Activated naive CD4-positive, alpha-beta T cell treated with anti-CD3 and anti-CD28 coated beads for 36 hours (primary cell): ENCODE measurements around the gene GSTO1. TPM values are rescaled to one million over a fixed set of nuclear protein-coding genes. Genes with fewer than 3 reads are reported as not detected.

Source experiments
- CTCF ChIA-PET: fragments of 350-600 bp; sonication (Branson Sonifier 250); formaldehyde crosslinking; loops from one replicate; lab custom pipeline; 2021; ENCODE audit warnings: antibody characterized with exemption; lab: Charles Lee
- DNase-seq: peaks from one replicate; pipeline ENCODE4 v3.0.0-alpha.2; 2020
- H3K27ac Mint-ChIP-seq: one replicate; pipeline ENCODE4 v1.8.0; 2021; ENCODE audit warnings: mild to moderate bottlenecking, mixed read lengths
- H3K27me3 Mint-ChIP-seq: one replicate; pipeline ENCODE4 v1.8.0; 2021; ENCODE audit warnings: low read depth, mixed read lengths
- H3K36me3 Mint-ChIP-seq: one replicate; pipeline ENCODE4 v1.8.0; 2021; ENCODE audit warnings: low read depth, mixed read lengths
- H3K4me1 Mint-ChIP-seq: one replicate; pipeline ENCODE4 v1.8.0; 2021; ENCODE audit warnings: low read depth, mixed read lengths
- H3K4me3 Mint-ChIP-seq: one replicate; pipeline ENCODE4 v1.8.0; 2021; ENCODE audit warnings: mild to moderate bottlenecking, moderate library complexity, mixed read lengths
- H3K9me3 Mint-ChIP-seq: one replicate; pipeline ENCODE4 v1.8.0; 2021; ENCODE audit warnings: mixed read lengths
- intact Hi-C: fragments of 100-400 bp; cut with micrococcal nuclease; formaldehyde crosslinking; loops from one replicate; pipeline ENCODE4 v1.15.1; 2023
- total RNA-seq, 2 experiments: library from RNA; stranded (reverse); gene quantifications; one replicate each; pipeline ENCODE4 v1.2.3, GENCODE V29; 2021

The GSTO1 gene
- total RNA-seq, 2 experiments from 2014 or later = 197 to 201 TPM

GRCh38 chr10:104300736-104301292, 46.1 kb downstream of the GSTO1 start:
- Mint-ChIP-seq H3K4me1 (peaks cover 36% of the 10 kb centered on the region), H3K9me3 (no peaks in the 10 kb centered on the region)
- CTCF ChIA-PET = interaction anchor here (0.9 to 3.9 kb wide), 5 partner anchors 9 to 173 kb away, joined by 3 to 31 read pairs (median 20); partner anchors contain the start of gene CFAP58

GRCh38 chr10:104301907-104302690, 47.4 kb downstream of the GSTO1 start:
- CTCF ChIA-PET = interaction anchor here (7.4 to 13.4 kb wide), 2 partner anchors 7 to 46 kb away, joined by 177 to 201 read pairs; no protein-coding TSS in a partner anchor
- Mint-ChIP-seq H3K9me3 (no peaks in the 10 kb centered on the region), H3K27ac (no peak overlapping the region), H3K27me3 (peaks cover 3% of the 10 kb centered on the region), H3K4me1 (peaks cover 41% of the 10 kb centered on the region), H3K4me3 (no peak overlapping the region), H3K36me3 (peaks cover 2% of the 10 kb centered on the region)
- no peak for DNase-seq
- intact Hi-C loops = loop anchor here (1.0 kb wide), 2 partner anchors 33 to 36 kb away; partner anchors contain the start of genes GSTO2 and ITPRIP

More at GRCh38 chr10:104300736-104301292, 46.1 kb downstream of the GSTO1 start:
- peaks cover under 1% of the 10 kb centered on the region for H3K27me3 Mint-ChIP-seq
- peak overlapping the region; percentile 78 for H3K27ac Mint-ChIP-seq
- peak; percentile 67 for DNase-seq
- H3K4me3 Mint-ChIP-seq = peak overlapping the region; percentile 64
- H3K36me3 Mint-ChIP-seq = peaks cover 2% of the 10 kb centered on the region
- intact Hi-C loops = loop anchor here (1.0 kb wide), 2 partner anchors 32 to 37 kb away; partner anchors contain the start of genes GSTO2 and ITPRIP

GRCh38 chr10:104303594-104304355, 49.1 kb downstream of the GSTO1 start:
- Mint-ChIP-seq H3K36me3 (peaks cover 2% of the 10 kb centered on the region), H3K4me3 (no peak overlapping the region), H3K27ac (no peak overlapping the region), H3K27me3 (peaks cover 3% of the 10 kb centered on the region), H3K4me1 (peaks cover 57% of the 10 kb centered on the region), H3K9me3 (no peaks in the 10 kb centered on the region)
- intact Hi-C loops = no loop called here
- no peak for DNase-seq
- CTCF ChIA-PET = interaction anchor here (0.6 to 13.4 kb wide), 4 partner anchors 9 to 45 kb away, joined by 4 to 201 read pairs (median 104); partner anchors contain the start of gene ITPRIP

- no peak for DNase-seq
- Mint-ChIP-seq H3K9me3 (no peaks in the 10 kb centered on the region), H3K27me3 (peaks cover 3% of the 10 kb centered on the region), H3K27ac (no peak overlapping the region), H3K4me3 (no peak overlapping the region), H3K36me3 (peaks cover 2% of the 10 kb centered on the region), H3K4me1 (peaks cover 63% of the 10 kb centered on the region)
- CTCF ChIA-PET = interaction anchor here (0.6 to 13.4 kb wide), 7 partner anchors 10 to 50 kb away, joined by 4 to 201 read pairs (median 63); partner anchors contain the start of genes CFAP58 and ITPRIP
- intact Hi-C loops = no loop called here
Observed at GRCh38 chr10:104304356-104304745, 49.7 kb downstream of the GSTO1 start.

GRCh38 chr10:104304927-104305326, 50.2 kb downstream of the GSTO1 start:
- Mint-ChIP-seq H3K4me1 (peaks cover 65% of the 10 kb centered on the region), H3K36me3 (peaks cover 5% of the 10 kb centered on the region), H3K9me3 (no peaks in the 10 kb centered on the region), H3K27me3 (peaks cover 3% of the 10 kb centered on the region), H3K4me3 (no peak overlapping the region), H3K27ac (no peak overlapping the region)
- intact Hi-C loops = loop anchor here (1.0 kb wide), 2 partner anchors 14 to 45 kb away; no protein-coding TSS in a partner anchor
- CTCF ChIA-PET = interaction anchor here (1.0 to 13.4 kb wide), 8 partner anchors 10 to 49 kb away, joined by 4 to 201 read pairs (median 46); partner anchors contain the start of genes CFAP58 and ITPRIP
- DNase-seq = no peak

- intact Hi-C loops = no loop called here
- H3K9me3 Mint-ChIP-seq = no peaks in the 10 kb centered on the region
- H3K4me1 Mint-ChIP-seq = peaks cover 58% of the 10 kb centered on the region
- H3K27ac Mint-ChIP-seq = no peak overlapping the region
- CTCF ChIA-PET = interaction anchor here (0.5 to 13.4 kb wide), 10 partner anchors 8 to 274 kb away, joined by 3 to 201 read pairs (median 26); partner anchors contain the start of genes CFAP58, GSTO1 and ITPRIP
- no peak overlapping the region for H3K4me3 Mint-ChIP-seq
- DNase-seq = no peak
- H3K27me3 Mint-ChIP-seq = peaks cover 3% of the 10 kb centered on the region
- peaks cover 5% of the 10 kb centered on the region for H3K36me3 Mint-ChIP-seq
Observed at GRCh38 chr10:104306897-104307296, 52.2 kb downstream of the GSTO1 start.

DNA sequence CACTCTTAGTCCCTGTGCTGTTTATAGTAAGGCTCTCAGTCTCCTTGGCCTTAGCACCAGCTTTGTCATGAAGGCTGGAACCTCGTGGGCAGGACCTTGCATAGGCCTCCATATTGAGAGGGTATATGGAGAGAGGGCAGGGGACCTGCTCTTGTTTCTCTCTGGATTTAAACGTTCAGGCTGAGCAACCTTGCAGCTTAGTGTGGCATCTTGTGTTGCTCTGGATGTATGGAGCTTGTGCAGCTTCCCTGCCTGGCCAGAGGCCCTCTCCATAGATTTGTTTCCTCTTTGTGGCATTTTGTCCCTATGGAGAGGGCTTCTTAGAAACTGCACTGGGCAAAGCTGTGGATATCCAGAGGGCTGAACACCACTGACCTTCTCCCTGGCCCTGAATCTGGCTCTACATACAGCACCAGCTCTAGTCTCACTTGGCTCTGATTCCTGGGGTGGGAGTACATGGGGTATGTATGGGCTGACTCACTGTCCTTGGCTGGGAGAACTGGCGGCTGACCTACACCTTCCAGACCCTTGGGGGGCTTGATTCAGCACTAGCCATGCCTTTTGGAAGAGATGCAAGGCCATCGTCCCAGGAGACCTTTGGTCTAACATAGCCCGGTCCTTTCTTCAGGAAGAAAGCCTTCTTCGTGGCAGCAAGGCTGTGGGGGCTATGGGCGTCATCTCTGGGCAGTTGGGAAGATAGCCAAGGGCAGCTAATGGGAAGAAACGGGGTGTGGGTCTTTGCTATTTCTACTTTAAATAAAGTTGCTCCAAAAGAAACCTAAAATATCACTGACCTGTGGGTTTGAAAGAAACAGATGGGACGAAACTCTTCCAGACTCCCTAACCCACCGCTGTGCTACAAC, 53.1 kb downstream of the GSTO1 start:
- Mint-ChIP-seq H3K27me3 (peaks cover 3% of the 10 kb centered on the region), H3K27ac (peak overlapping the region; percentile 89), H3K4me3 (no peak overlapping the region), H3K9me3 (no peaks in the 10 kb centered on the region), H3K36me3 (peaks cover 14% of the 10 kb centered on the region), H3K4me1 (peaks cover 62% of the 10 kb centered on the region)
- CTCF ChIA-PET = interaction anchor here (0.6 to 13.4 kb wide), 9 partner anchors 13 to 53 kb away, joined by 3 to 201 read pairs (median 30); partner anchors contain the start of genes CFAP58, GSTO1 and ITPRIP
- intact Hi-C loops = loop anchor here (1.0 kb wide), 4 partner anchors 14 to 40 kb away; partner anchors contain the start of gene ITPRIP
- DNase-seq = no peak

- peak overlapping the region; percentile 89 for H3K27ac Mint-ChIP-seq
- H3K9me3 Mint-ChIP-seq = no peaks in the 10 kb centered on the region
- H3K4me3 Mint-ChIP-seq = peak overlapping the region; percentile 17
- H3K4me1 Mint-ChIP-seq = peaks cover 60% of the 10 kb centered on the region
- intact Hi-C loops = loop anchor here (1.0 kb wide), 4 partner anchors 14 to 40 kb away; partner anchors contain the start of gene ITPRIP
- peaks cover 19% of the 10 kb centered on the region for H3K36me3 Mint-ChIP-seq
- CTCF ChIA-PET = interaction anchor here (4.1 to 13.4 kb wide), 3 partner anchors 14 to 40 kb away, joined by 67 to 201 read pairs (median 177); partner anchors contain the start of gene ITPRIP
- DNase-seq = peak; percentile 58
- H3K27me3 Mint-ChIP-seq = peaks cover 3% of the 10 kb centered on the region
Observed at GRCh38 chr10:104308439-104308903, 53.8 kb downstream of the GSTO1 start.

DNA sequence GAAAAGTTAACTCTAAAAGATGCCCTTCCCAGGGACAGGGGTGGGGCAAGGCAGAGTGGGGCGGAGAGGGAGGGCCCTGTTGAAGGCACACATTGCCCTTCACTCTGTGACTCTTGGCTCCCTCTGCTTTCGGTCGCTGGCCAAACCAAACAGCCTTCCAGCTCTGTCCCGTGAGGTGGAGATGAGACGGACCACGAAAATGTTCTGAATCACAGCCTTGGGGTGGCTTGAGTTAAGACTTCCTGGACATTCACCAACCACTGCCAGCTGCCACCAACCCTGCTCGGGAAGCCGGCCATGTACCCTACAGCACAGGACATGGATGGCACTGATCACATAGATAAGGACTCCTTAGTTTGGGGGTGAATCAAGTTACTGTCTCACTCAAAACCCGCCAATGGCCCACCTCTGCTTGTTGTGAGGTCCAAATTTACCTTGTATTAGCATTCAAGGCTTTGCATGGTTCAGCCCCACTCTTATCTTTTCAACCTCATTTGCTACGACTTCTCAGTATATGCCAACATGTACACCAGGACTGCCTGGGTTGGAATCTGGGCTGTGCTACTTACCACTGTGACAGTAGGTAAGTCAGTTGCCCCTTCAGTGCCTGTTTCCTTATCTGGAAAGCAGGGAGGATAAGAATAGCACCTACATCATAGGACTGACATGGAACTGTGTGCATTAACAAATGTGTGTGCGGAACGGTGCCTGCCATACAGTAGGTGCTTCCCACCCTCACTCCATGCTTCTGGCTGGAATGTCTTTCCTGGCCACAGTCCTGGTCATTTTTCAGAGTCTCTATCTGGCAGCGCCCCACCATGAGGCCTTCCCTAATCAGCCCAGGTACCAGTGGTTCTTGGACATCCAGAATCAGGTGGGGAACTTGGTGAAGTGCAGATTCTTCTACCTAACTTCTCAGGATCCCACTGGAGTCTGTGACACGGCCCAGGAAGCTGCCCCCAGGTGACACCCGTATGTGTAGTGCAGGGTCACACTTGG, 55.6 kb downstream of the GSTO1 start:
- DNase-seq = no peak
- Mint-ChIP-seq H3K27ac (no peak overlapping the region), H3K4me3 (no peak overlapping the region), H3K9me3 (no peaks in the 10 kb centered on the region), H3K36me3 (peaks cover 24% of the 10 kb centered on the region), H3K4me1 (peaks cover 52% of the 10 kb centered on the region), H3K27me3 (peaks cover 3% of the 10 kb centered on the region)
- CTCF ChIA-PET = interaction anchor here (1.5 to 13.4 kb wide), 4 partner anchors 11 to 36 kb away, joined by 4 to 201 read pairs (median 6); no protein-coding TSS in a partner anchor
- intact Hi-C loops = no loop called here
